CD4-positive, CD25-positive, alpha-beta regulatory T cell (primary cell): ENCODE measurements around the gene ANGPTL4. TPM values are rescaled to one million over a fixed set of nuclear protein-coding genes. Genes with fewer than 3 reads are reported as not detected.
A peak's percentile ranks its signal among the peaks of the same experiment; 100 is the strongest.
"Not testable (repeated sequence)": the region's sequence is repeated elsewhere in the genome, so short reads cannot be mapped to it uniquely, and the experiment has no call there.

Experiments used
- ATAC-seq, 2 donors: fragments of 150-1000 bp; cut with Tn5 transposase; one replicate each; pipeline ENCODE4 v1.10.0; 2021; ENCODE audit warnings: low read depth in 2 of 2, moderate number of reproducible peaks in 2 of 2, moderate library complexity in 1 of 2
- DNase-seq, 3 donors: peaks; one replicate each; pipeline versions ENCODE4 v3.0.0 to v3.0.0-alpha.2; 2012 to 2022; ENCODE audit warnings: mixed read lengths in 1 of 3
- H3K27ac ChIP-seq: one replicate; pipeline ENCODE4 v1.7.0; 2013; ENCODE audit warnings: mild to moderate bottlenecking, low read length; ENCODE audit not compliant: insufficient read depth, poor library complexity, severe bottlenecking
- H3K27me3 ChIP-seq: one replicate; pipeline ENCODE4 v1.7.0; 2013; ENCODE audit warnings: low read length; ENCODE audit not compliant: control insufficient read depth, insufficient read depth
- H3K36me3 ChIP-seq: one replicate; pipeline ENCODE4 v1.7.0; 2013; ENCODE audit warnings: mild to moderate bottlenecking, low read length, moderate library complexity; ENCODE audit not compliant: control insufficient read depth, insufficient read depth
- H3K4me1 ChIP-seq: 2 replicates; pipeline ENCODE4 v1.7.0; 2013; ENCODE audit warnings: mild to moderate bottlenecking, low read length; ENCODE audit not compliant: insufficient read depth, control insufficient read depth, poor library complexity, severe bottlenecking
- H3K4me3 ChIP-seq: one replicate; pipeline ENCODE4 v1.7.0; 2013; ENCODE audit warnings: low read depth, mild to moderate bottlenecking, low read length, moderate library complexity
- H3K9me3 ChIP-seq, 2 experiments: 1 replicate in 1 of 2; 2 replicates in 1 of 2; pipeline ENCODE4 v1.7.0; 2013; ENCODE audit warnings: low read length in 2 of 2, mild to moderate bottlenecking in 1 of 2, moderate library complexity in 1 of 2; ENCODE audit not compliant: control insufficient read depth in 2 of 2
- H3K27ac Mint-ChIP-seq, 3 donors: one replicate each; pipeline ENCODE4 v1.8.0; 2020 to 2022; ENCODE audit warnings: mild to moderate bottlenecking in 3 of 3, mixed read lengths in 3 of 3, moderate library complexity in 2 of 3
- H3K27me3 Mint-ChIP-seq: one replicate; pipeline ENCODE4 v1.8.0; 2022; ENCODE audit warnings: mild to moderate bottlenecking, mixed read lengths
- H3K36me3 Mint-ChIP-seq: one replicate; pipeline ENCODE4 v1.8.0; 2020; ENCODE audit warnings: mixed read lengths
- H3K4me1 Mint-ChIP-seq, 4 donors: one replicate each; pipeline ENCODE4 v1.8.0; 2020 to 2022; ENCODE audit warnings: mixed read lengths in 4 of 4, mild to moderate bottlenecking in 1 of 4
- H3K4me3 Mint-ChIP-seq, 4 donors: one replicate each; pipeline ENCODE4 v1.8.0; 2020 to 2022; ENCODE audit warnings: mild to moderate bottlenecking in 4 of 4, mixed read lengths in 4 of 4, moderate library complexity in 3 of 4
- H3K9me3 Mint-ChIP-seq, 7 donors: one replicate each; pipeline ENCODE4 v1.8.0; 2020 to 2022; ENCODE audit warnings: mixed read lengths in 7 of 7, mild to moderate bottlenecking in 3 of 7, moderate library complexity in 2 of 7
- polyA plus RNA-seq, 4 donors: library from polyadenylated mRNA; unstranded; fragments of 300-500 nt; fragmentation: Illumina TruSeq; gene quantifications; one replicate each; pipeline ENCODE4 v1.2.3, GENCODE V29; 2021
- total RNA-seq: library from RNA; stranded (reverse); gene quantifications from one replicate; pipeline ENCODE4 v1.2.3, GENCODE V29; 2022

ANGPTL4 gene
- total and polyA plus RNA-seq, 5 donors from 2014 or later, result not detected

DNA sequence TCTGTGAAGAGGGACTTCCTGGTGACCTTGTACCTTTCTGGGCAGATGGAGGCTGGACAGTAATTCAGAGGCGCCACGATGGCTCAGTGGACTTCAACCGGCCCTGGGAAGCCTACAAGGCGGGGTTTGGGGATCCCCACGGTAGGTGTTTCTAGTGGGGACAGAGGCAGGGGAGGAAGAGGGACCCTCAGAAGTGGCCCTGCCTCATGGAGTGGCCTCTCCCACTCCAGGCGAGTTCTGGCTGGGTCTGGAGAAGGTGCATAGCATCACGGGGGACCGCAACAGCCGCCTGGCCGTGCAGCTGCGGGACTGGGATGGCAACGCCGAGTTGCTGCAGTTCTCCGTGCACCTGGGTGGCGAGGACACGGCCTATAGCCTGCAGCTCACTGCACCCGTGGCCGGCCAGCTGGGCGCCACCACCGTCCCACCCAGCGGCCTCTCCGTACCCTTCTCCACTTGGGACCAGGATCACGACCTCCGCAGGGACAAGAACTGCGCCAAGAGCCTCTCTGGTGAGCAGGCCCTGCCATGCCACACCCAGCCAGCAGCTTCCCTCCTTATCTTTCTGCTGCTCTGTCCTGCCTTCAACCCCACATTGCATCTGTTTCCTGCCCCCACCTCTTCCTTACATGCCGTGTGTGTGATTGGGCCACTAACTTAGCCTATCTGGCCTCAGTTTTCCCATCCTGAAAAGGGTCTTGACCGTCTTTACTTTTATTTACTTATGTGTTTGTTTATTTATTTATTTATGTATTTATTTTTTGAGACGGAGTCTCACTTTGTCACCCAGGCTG is 7.3 kb downstream of the ANGPTL4 start:
- no peak overlapping the region for H3K4me3 Mint-ChIP-seq
- H3K9me3 Mint-ChIP-seq, result peaks cover 0 to 1% (median 0%) of the 10 kb centered on the region in 7 donors
- Histone ChIP-seq H3K4me1 (no peaks in the 10 kb centered on the region), H3K27me3 (peaks cover 2% of the 10 kb centered on the region), H3K27ac (no peak overlapping the region), H3K9me3 (no peaks in the 10 kb centered on the region), H3K4me3 (no peak overlapping the region), H3K36me3 (no peaks in the 10 kb centered on the region)
- peaks cover 0 to 5% (median 0%) of the 10 kb centered on the region in 4 donors for H3K4me1 Mint-ChIP-seq
- peaks cover 20% of the 10 kb centered on the region for H3K27me3 Mint-ChIP-seq
- ATAC-seq (no peak), DNase-seq (no peak)
- H3K27ac Mint-ChIP-seq, result peak overlapping the region in 1 of 3 donors; percentile 77
- H3K36me3 Mint-ChIP-seq, result no peaks in the 10 kb centered on the region

DNA sequence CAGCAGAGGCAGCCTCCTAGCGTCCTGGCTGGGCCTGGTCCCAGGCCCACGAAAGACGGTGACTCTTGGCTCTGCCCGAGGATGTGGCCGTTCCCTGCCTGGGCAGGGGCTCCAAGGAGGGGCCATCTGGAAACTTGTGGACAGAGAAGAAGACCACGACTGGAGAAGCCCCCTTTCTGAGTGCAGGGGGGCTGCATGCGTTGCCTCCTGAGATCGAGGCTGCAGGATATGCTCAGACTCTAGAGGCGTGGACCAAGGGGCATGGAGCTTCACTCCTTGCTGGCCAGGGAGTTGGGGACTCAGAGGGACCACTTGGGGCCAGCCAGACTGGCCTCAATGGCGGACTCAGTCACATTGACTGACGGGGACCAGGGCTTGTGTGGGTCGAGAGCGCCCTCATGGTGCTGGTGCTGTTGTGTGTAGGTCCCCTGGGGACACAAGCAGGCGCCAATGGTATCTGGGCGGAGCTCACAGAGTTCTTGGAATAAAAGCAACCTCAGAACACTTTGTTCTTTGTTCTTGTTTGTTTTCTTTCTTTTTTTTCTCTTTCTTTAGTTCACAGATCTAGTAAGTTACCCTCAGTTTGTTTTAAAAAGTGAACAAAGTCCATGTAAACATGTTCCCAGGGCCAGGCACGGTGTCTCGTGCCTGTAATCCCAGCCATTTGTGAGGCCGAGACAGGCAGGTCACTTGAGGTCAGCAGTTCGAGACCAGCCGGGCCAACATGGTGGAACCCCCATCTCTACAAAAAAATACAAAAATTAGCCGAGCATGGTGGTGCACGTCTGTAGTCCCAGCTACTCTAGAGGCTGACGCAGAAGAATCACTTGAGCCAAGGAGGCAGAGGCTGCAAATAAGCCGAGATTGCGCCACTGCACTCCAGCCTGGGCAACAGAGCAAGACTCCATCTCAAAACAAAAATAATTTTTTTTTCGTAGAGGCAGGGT is 10.2 kb downstream of the ANGPTL4 start:
- no peak overlapping the region for H3K27ac Mint-ChIP-seq

DNA sequence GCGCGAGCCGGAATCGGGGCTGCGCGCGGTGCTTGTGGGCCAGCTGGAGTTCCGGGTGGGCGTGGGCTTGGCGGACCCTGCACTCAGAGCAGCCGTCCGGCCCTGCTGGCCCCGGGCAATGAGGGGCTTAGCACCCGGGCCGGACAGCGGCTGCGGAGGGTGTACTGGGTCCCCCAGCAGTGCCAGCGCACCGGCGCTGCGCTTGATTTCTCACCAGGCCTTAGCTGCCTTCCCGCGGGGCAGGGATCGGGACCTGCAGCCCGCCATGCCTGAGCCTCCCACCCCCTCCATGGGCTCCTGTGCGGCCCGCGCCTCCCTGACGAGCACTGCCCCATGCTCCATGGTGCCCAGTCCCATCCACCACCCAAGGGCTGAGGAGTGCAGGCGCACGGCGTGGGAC is 11.8 kb downstream of the ANGPTL4 start:
- H3K4me1 ChIP-seq, H3K36me3 ChIP-seq, DNase-seq, H3K27me3 ChIP-seq, H3K27me3 Mint-ChIP-seq, ATAC-seq, H3K27ac Mint-ChIP-seq, H3K4me3 Mint-ChIP-seq, H3K4me3 ChIP-seq, H3K9me3 Mint-ChIP-seq, H3K9me3 ChIP-seq, H3K4me1 Mint-ChIP-seq, H3K36me3 Mint-ChIP-seq, H3K27ac ChIP-seq: not testable (repeated sequence)

More for the DNA sequence above, 10.2 kb downstream of the ANGPTL4 start:
- Mint-ChIP-seq H3K27me3 (no peaks in the 10 kb centered on the region), H3K9me3 (no peaks in the 10 kb centered on the region), H3K36me3 (peaks cover under 1% of the 10 kb centered on the region), H3K4me1 (peaks cover 0 to 6% (median 1%) of the 10 kb centered on the region in 4 donors), H3K4me3 (no peak overlapping the region)
- Histone ChIP-seq H3K4me3 (no peak overlapping the region), H3K36me3 (no peaks in the 10 kb centered on the region), H3K27ac (no peak overlapping the region), H3K9me3 (no peaks in the 10 kb centered on the region), H3K4me1 (no peaks in the 10 kb centered on the region), H3K27me3 (no peaks in the 10 kb centered on the region)
- peak in 1 of 3 donors; percentile 38 for DNase-seq
- ATAC-seq, result no peak

DNA sequence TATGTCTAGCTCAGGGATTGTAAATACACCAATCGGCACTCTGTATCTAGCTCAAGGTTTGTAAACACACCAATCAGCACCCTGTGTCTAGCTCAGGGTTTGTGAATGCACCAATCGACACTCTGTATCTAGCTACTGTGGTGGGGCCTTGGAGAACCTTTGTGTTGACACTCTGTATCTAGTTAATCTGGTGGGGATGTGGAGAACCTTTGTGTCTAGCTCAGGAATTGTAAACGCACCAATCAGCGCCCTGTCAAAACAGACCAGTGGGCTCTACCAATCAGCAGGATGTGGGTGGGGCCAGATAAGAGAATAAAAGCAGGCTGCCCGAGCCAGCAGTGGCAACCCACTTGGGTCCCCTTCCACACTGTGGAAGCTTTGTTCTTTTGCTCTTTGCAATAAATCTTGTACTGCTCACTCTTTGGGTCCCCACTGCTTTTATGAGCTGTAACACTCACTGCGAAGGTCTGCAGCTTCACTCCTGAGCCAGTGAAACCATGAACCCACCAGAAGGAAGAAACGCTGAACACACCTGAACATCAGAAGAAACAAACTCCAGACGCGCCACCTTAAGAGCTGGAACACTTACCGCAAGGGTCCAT is 12.5 kb downstream of the ANGPTL4 start:
- not testable (repeated sequence) for H3K4me3 ChIP-seq, H3K36me3 Mint-ChIP-seq, H3K4me3 Mint-ChIP-seq, H3K27ac Mint-ChIP-seq, H3K27me3 Mint-ChIP-seq, H3K36me3 ChIP-seq, H3K9me3 ChIP-seq, ATAC-seq, H3K27me3 ChIP-seq, H3K9me3 Mint-ChIP-seq, H3K4me1 Mint-ChIP-seq, H3K27ac ChIP-seq, H3K4me1 ChIP-seq, DNase-seq

DNA sequence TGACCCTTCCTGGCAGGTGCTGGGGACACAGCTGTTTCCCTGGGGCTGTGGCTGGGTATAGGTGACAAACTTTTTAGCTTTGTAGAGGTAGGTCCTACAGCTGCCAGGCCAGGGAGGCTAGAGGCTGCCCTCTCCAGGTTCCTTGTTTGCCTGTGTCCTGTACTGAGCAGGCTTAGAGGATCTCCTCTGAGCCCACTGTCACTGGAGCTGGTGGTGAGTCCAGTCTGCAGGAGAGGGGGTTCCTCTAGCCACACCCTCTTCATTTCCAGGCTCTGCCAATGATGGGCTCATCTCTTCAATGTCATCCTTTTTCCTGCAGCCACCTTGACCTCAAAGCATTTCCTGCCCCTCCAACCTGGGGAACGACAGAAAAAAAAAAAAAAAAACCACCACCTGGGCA is 13.6 kb downstream of the ANGPTL4 start:
- ATAC-seq (no peak), DNase-seq (no peak)
- H3K27ac ChIP-seq, result no peak overlapping the region
- H3K4me3 ChIP-seq, result no peak overlapping the region
- Mint-ChIP-seq H3K4me3 (no peak overlapping the region), H3K27ac (no peak overlapping the region), H3K9me3 (no peaks in the 10 kb centered on the region), H3K36me3 (peaks cover 6% of the 10 kb centered on the region), H3K4me1 (peaks cover 0 to 7% (median 1%) of the 10 kb centered on the region in 4 donors), H3K27me3 (no peaks in the 10 kb centered on the region)
- H3K9me3 ChIP-seq, result no peaks in the 10 kb centered on the region
- H3K36me3 ChIP-seq, result no peaks in the 10 kb centered on the region
- no peaks in the 10 kb centered on the region for H3K4me1 ChIP-seq
- H3K27me3 ChIP-seq, result no peaks in the 10 kb centered on the region

DNA sequence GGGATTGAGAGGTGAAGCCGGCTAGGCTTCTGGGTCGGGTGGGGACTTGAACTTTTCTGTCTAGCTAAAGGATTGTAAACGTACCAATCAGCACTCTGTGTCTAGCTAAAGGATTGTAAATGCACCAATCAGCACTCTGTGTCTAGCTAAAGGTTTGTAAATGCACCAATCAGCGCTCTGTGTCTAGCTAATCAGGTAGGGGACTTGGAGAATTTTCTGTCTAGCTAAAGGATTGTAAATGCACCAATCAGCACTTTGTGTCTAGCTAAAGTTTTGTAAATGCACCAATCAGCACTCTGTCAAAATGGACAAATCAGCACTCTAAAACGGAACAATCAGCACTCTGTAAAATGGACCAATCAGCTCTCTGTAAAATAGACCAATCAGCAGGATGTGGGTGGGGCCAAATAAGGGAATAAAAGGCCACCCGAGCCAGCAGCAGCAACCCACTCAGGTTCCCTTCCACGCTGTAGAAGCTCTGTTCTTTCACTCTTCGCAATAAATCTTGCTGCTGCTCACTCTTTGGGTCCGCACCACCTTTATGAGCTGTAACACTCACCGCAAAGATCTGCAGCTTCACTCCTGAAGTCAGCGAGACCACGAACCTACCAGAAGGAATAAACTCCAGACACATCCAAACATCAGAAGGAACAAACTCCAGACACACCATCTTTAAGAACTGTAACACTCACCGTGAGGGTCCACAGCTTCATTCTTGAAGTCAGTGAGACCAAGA is 15.4 kb downstream of the ANGPTL4 start:
- H3K4me3 ChIP-seq, H3K27ac ChIP-seq, H3K9me3 ChIP-seq, H3K36me3 ChIP-seq, DNase-seq, H3K27me3 Mint-ChIP-seq, H3K4me1 Mint-ChIP-seq, H3K27ac Mint-ChIP-seq, H3K36me3 Mint-ChIP-seq, ATAC-seq, H3K9me3 Mint-ChIP-seq, H3K27me3 ChIP-seq, H3K4me3 Mint-ChIP-seq, H3K4me1 ChIP-seq: not testable (repeated sequence)

DNA sequence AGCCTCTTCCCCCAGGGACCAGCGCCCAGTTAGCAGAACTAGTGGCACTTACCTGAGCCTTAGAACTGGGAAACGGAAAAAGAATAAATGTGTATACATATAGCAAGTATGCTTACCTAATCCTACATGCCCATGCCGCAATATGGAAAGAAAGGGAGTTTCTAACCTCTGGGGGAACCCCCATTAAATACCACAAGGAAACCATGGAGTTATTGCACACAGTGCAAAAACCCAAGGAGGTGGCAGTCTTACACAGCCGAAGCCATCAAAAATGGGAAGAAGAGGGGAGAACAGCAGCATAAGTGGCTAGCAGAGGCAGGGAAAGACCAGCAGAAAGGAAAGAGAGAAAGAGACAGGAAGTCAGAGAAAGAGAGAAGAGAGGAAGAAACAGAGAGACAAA is 20.6 kb downstream of the ANGPTL4 start:
- H3K9me3 ChIP-seq, H3K4me1 ChIP-seq, H3K27ac ChIP-seq, ATAC-seq, H3K9me3 Mint-ChIP-seq, H3K27me3 Mint-ChIP-seq, H3K4me3 ChIP-seq, H3K36me3 Mint-ChIP-seq, H3K4me3 Mint-ChIP-seq, H3K27me3 ChIP-seq, H3K36me3 ChIP-seq, H3K27ac Mint-ChIP-seq, H3K4me1 Mint-ChIP-seq, DNase-seq: not testable (repeated sequence)
